K562 (cell line): ENCODE data around the gene CACNA1C. TPM values are rescaled to one million over a fixed set of nuclear protein-coding genes. Genes with fewer than 3 reads are reported as not detected.

Experiments
- ATAC-seq: fragments of 200-7000 bp; cut with Tn5 transposase; 3 replicates; pipeline ENCODE4 v1.9.1; 2020; ENCODE audit warnings: moderate library complexity
- BruUV-seq: library from RNA; stranded (reverse); fragments of 400-500 nt; replicated peaks from 2 replicates; lab custom pipeline; 2021; lab: Mats Ljungman, UMichigan
- CTCF ChIA-PET: fragments of 300-600 bp; formaldehyde crosslinking; extraction: SDS; loops from one replicate; lab custom pipeline; 2021; ENCODE audit warnings: low intra/inter-chr PET ratio; lab: Yijun Ruan, JAX
- POLR2A ChIA-PET: fragments of 300-600, 350-650 bp; sonication (Branson Sonifier 250); formaldehyde crosslinking; extraction: SDS; loops from one replicate; lab custom pipeline; 2021; ENCODE audit warnings: antibody characterized with exemption, inconsistent platforms; lab: Yijun Ruan, JAX
- DNase-seq, 4 experiments: peaks; one replicate each; pipeline versions ENCODE4 v3.0.0 to v3.0.0-alpha.2; 2011 to 2018; ENCODE audit warnings: low spot score in 3 of 4, mixed read lengths in 3 of 4; ENCODE audit errors: extremely low read depth in 1 of 4
- FAIRE-seq: peaks from 2 replicates; lab custom pipeline; 2011; peaks lifted over from hg19 to GRCh38; lab: Jason Lieb, UNC
- H2AFZ ChIP-seq: 2 replicates; pipeline ENCODE4 v1.6.0; 2011; ENCODE audit warnings: low read depth, low read length, control low read depth, inconsistent platforms
- H3K27ac ChIP-seq: fragments of 200-600 bp; 3 replicates; pipeline ENCODE4 v1.8.0; 2011; ENCODE audit warnings: low read depth, mild to moderate bottlenecking, control low read depth, inconsistent platforms, low read length, moderate library complexity, mixed read lengths; ENCODE audit errors: extremely low read depth
- H3K27me3 ChIP-seq, 2 experiments: fragments of 300-600 bp in 1 of 2; 2 replicates in 1 of 2; 3 replicates in 1 of 2; pipeline versions ENCODE4 v1.6.0 to v1.8.0; 2011; ENCODE audit warnings: inconsistent platforms in 2 of 2, low read length in 2 of 2, mild to moderate bottlenecking in 1 of 2, mixed read lengths in 1 of 2, moderate library complexity in 1 of 2; ENCODE audit not compliant: control insufficient read depth in 2 of 2, insufficient read depth in 2 of 2
- H3K36me3 ChIP-seq: fragments of 300-600 bp; 3 replicates; pipeline ENCODE4 v1.8.0; 2011; ENCODE audit warnings: mild to moderate bottlenecking, low read length, inconsistent platforms; ENCODE audit not compliant: control insufficient read depth, insufficient read depth
- H3K4me1 ChIP-seq, 2 experiments: fragments of 200-600 bp in 1 of 2; replicated peaks in 1 of 2; 2 replicates in 1 of 2; 3 replicates in 1 of 2; pipeline versions ENCODE4 v1.5.1 to v1.8.0; 2011; ENCODE audit warnings: inconsistent platforms in 2 of 2, low read length in 2 of 2, mild to moderate bottlenecking in 1 of 2, mixed read lengths in 1 of 2, moderate library complexity in 1 of 2; ENCODE audit not compliant: control insufficient read depth in 2 of 2, insufficient read depth in 2 of 2
- H3K4me2 ChIP-seq: 2 replicates; pipeline ENCODE4 v1.6.1; 2011; ENCODE audit warnings: low read length, control low read depth, inconsistent platforms, mixed read lengths; ENCODE audit not compliant: insufficient read depth
- H3K4me3 ChIP-seq: fragments of 200-600 bp; sonication (generic), shearing (Covaris generic); 2 replicates; pipeline ENCODE4 v1.5.1; 2016; ENCODE audit warnings: control low read depth, inconsistent platforms
- H3K79me2 ChIP-seq: fragments of 200-600 bp; 3 replicates; pipeline ENCODE4 v1.8.0; 2011; ENCODE audit warnings: low read length, inconsistent platforms; ENCODE audit not compliant: control insufficient read depth, insufficient read depth
- H3K9ac ChIP-seq, 2 experiments: 2 replicates each; pipeline versions ENCODE4 v1.6.0 to v1.6.1; 2011; ENCODE audit warnings: low read depth in 2 of 2, low read length in 2 of 2, control low read depth in 1 of 2, inconsistent platforms in 1 of 2, mild to moderate bottlenecking in 1 of 2, mixed read lengths in 1 of 2; ENCODE audit not compliant: insufficient read depth in 1 of 2
- H3K9me1 ChIP-seq: one replicate; pipeline ENCODE4 v1.6.0; 2011; ENCODE audit warnings: inconsistent platforms, mild to moderate bottlenecking, low read length, moderate library complexity; ENCODE audit not compliant: control insufficient read depth, insufficient read depth
- H3K9me3 ChIP-seq: replicated peaks from 2 replicates; pipeline ENCODE4 v1.5.1; 2011; ENCODE audit warnings: low read depth, low read length, inconsistent platforms; ENCODE audit not compliant: control insufficient read depth, insufficient read depth
- H4K20me1 ChIP-seq: replicated peaks from 2 replicates; pipeline ENCODE4 v1.6.1; 2011; ENCODE audit warnings: low read length, inconsistent platforms, mixed read lengths; ENCODE audit not compliant: control insufficient read depth, insufficient read depth
- BRF1 ChIP-seq: IDR thresholded peaks from 3 replicates; pipeline ENCODE4 v1.6.1; 2011; ENCODE audit warnings: borderline replicate concordance, mild to moderate bottlenecking; ENCODE audit not compliant: insufficient read length; ENCODE audit errors: extremely low read depth
- CTBP1 ChIP-seq: fragments of 450-650 bp; IDR thresholded peaks from 2 replicates; pipeline ENCODE4 v1.6.1; 2016; ENCODE audit warnings: borderline replicate concordance
- EP400 ChIP-seq: fragments of 450-650 bp; IDR thresholded peaks from 2 replicates; pipeline ENCODE4 v1.6.1; 2017; ENCODE audit warnings: antibody characterized with exemption, mild to moderate bottlenecking, moderate library complexity
- EWSR1 ChIP-seq: fragments of 450-650 bp; IDR thresholded peaks from 2 replicates; pipeline ENCODE4 v1.6.1; 2018; ENCODE audit warnings: borderline replicate concordance, mild to moderate bottlenecking, low read depth, moderate library complexity; ENCODE audit not compliant: partially characterized antibody
- FOS ChIP-seq: IDR thresholded peaks from 3 replicates; pipeline ENCODE4 v1.6.1; 2011; ENCODE audit not compliant: insufficient read length; ENCODE audit errors: extremely low read depth
- GABPA ChIP-seq: fragments of 200-800 bp; sonication (Bioruptor generic); conservative IDR thresholded peaks from 2 replicates; pipeline ENCODE4 v1.6.1; 2016; ENCODE audit warnings: low read depth, missing genetic modification characterization, missing compliant biosample characterization
- MYC ChIP-seq, 2 experiments: fragments of 250-450 bp in 1 of 2; sonication (Bioruptor Pico) in 1 of 2; IDR thresholded peaks; 2 replicates each; pipeline versions ENCODE4 v1.5.1 to v1.6.1; 2012 to 2021; ENCODE audit warnings: low read depth in 2 of 2, borderline replicate concordance in 1 of 2, improper control_type of control experiment in 1 of 2, low read length in 1 of 2, mild to moderate bottlenecking in 1 of 2, moderate library complexity in 1 of 2
- NR1H2 ChIP-seq: sonication (generic); formaldehyde crosslinking; IDR thresholded peaks from 2 replicates; pipeline ENCODE4 v1.4.0; 2020; ENCODE audit warnings: mild to moderate bottlenecking, missing genetic modification reagents
- NR3C1 ChIP-seq: sonication (generic); formaldehyde crosslinking; IDR thresholded peaks from 2 replicates; pipeline ENCODE4 v1.8.1; 2022; ENCODE audit warnings: missing genetic modification reagents
- SMAD4 ChIP-seq: fragments of 250-450 bp; sonication (Bioruptor Pico); conservative IDR thresholded peaks from 2 replicates; pipeline ENCODE4 v1.8.0; 2021; ENCODE audit warnings: inconsistent platforms, mild to moderate bottlenecking, moderate library complexity
- SMARCC2 ChIP-seq: fragments of 450-650 bp; IDR thresholded peaks from 2 replicates; pipeline ENCODE4 v1.6.1; 2017; ENCODE audit warnings: antibody characterized with exemption, moderate library complexity, mild to moderate bottlenecking, low read depth
- SP1 ChIP-seq: sonication (generic); formaldehyde crosslinking; IDR thresholded peaks from 2 replicates; pipeline ENCODE4 v1.8.1; 2022; ENCODE audit warnings: mild to moderate bottlenecking, missing genetic modification reagents
- STAT5B ChIP-seq: fragments of 250-450 bp; sonication (Bioruptor Pico); IDR thresholded peaks from 2 replicates; pipeline ENCODE4 v1.8.0; 2021; ENCODE audit warnings: mild to moderate bottlenecking, inconsistent platforms
- TGIF2 ChIP-seq: sonication (generic); formaldehyde crosslinking; IDR thresholded peaks from 2 replicates; pipeline ENCODE4 v1.8.1; 2022; ENCODE audit warnings: mild to moderate bottlenecking, missing genetic modification reagents, moderate library complexity
- U2AF1 ChIP-seq: fragments of 200-400 bp; formaldehyde crosslinking; optimal IDR thresholded peaks from 2 replicates; pipeline ENCODE3; 2017; ENCODE audit warnings: mild to moderate bottlenecking, low read depth, low read length, moderate library complexity
- XRCC3 ChIP-seq: fragments of 450-650 bp; IDR thresholded peaks from 2 replicates; pipeline ENCODE4 v1.6.1; 2017; ENCODE audit warnings: mild to moderate bottlenecking, moderate library complexity
- ZNF354B ChIP-seq: fragments of 250-450 bp; sonication (Bioruptor Pico); IDR thresholded peaks from 2 replicates; pipeline ENCODE4 v1.4.0; 2020
- WGBS: fragments of 100-300 bp; shearing (Covaris generic); methylation state at CpG from one replicate; pipeline ENCODE4 v1.1.6; 2016; ENCODE audit warnings: low coverage, mixed read lengths; ENCODE audit not compliant: insufficient coverage; ENCODE audit errors: missing lambda C conversion rate; 5-methylcytosine and 5-hydroxymethylcytosine counted together
- in situ Hi-C: fragments of 300-500 bp; cut with MboI; formaldehyde crosslinking; loops from 4 replicates; pipeline ENCODE4 v1.15.0; 2018; ENCODE audit warnings: inconsistent platforms, mixed read lengths
- intact Hi-C: fragments of 100-400 bp; cut with micrococcal nuclease; formaldehyde crosslinking; loops from 2 replicates; pipeline ENCODE4 v1.14.2; 2022
- polyA plus RNA-seq, 8 experiments: library from polyadenylated mRNA; depleted of rRNA in 4 of 8; stranded (reverse) in 5 of 8; unstranded in 3 of 8; fragments of >200 nt; fragmentation: Nextera tagmentation in 2 of 8; fragmentation: Illumina TruSeq in 1 of 8; extraction: Ambion mirVana in 2 of 8; extraction: Trizol in 1 of 8; gene quantifications; 2 replicates each; pipeline versions ENCODE4 v1.2.1 to v1.2.3, GENCODE V29; 2011 to 2014; ENCODE audit warnings: inconsistent platforms in 1 of 8, missing spikeins in 1 of 8
- total RNA-seq, 7 experiments: library from RNA; depleted of rRNA in 6 of 7; stranded (reverse); fragments of >200 nt in 6 of 7; fragmentation: Illumina TruSeq in 2 of 7; extraction: Trizol in 2 of 7; gene quantifications; 2 replicates each; pipeline versions ENCODE4 v1.2.1 to v1.2.3, GENCODE V29; 2011 to 2021; ENCODE audit warnings: low replicate concordance in 1 of 7
- TF ChIP-seq, protein P1 (sequence below): fragments of 250-450 bp; sonication (Bioruptor Pico); IDR thresholded peaks from 2 replicates; pipeline ENCODE4 v1.5.0; 2021; ENCODE audit warnings: mild to moderate bottlenecking, borderline replicate concordance

The CACNA1C gene
- total and polyA plus RNA-seq, 9 of the 15 experiments (the other 6 are each of a cell fraction or from before 2014, with no cell fraction given) = not detected

DNA sequence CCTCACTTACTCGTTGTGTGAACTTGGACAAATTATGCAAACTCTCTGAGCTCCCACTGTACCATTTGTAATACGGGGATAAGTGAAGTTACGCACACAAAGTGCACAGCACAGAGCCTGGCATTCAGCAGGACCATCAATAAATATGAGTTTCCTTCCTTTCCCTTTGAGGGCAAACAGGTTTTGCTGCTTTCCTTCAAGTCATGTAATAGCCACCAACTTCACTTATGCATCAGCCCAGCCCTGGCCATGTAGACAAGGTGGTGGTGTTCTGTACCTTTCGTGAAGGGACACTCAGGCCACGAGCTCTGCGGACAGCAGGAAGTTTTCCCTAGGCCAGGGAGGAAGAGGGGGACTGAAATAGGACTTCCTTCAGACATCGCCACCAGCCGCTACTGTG, 272.7 kb downstream of the CACNA1C start:
- Histone ChIP-seq H3K79me2 (no peaks in the 10 kb centered on the region), H3K9me1 (no peaks in the 10 kb centered on the region), H4K20me1 (no peaks in the 10 kb centered on the region), H3K27me3 (peaks cover 0 to 18% of the 10 kb centered on the region in 2 experiments; a peak in 2 of 5 replicates), H3K9ac (no peak overlapping the region), H3K4me3 (no peak overlapping the region), H3K4me1 (no peaks in the 10 kb centered on the region), H2AFZ (no peak overlapping the region), H3K36me3 (no peaks in the 10 kb centered on the region), H3K4me2 (no peak overlapping the region), H3K9me3 (no peaks in the 10 kb centered on the region), H3K27ac (no peak overlapping the region)
- 4% methylated on average over 7 of the region's 8 CpGs for WGBS
- ChIA-PET POLR2A (interaction anchor here (0.6 kb wide), 1 partner anchor 20 kb away, joined by 3 read pairs; no protein-coding TSS in a partner anchor), CTCF (no interaction called here)
- DNase-seq (no peak), ATAC-seq (no peak), FAIRE-seq (no peak)
- intact Hi-C loops = no loop called here
- in situ Hi-C loops = no loop called here
- BruUV-seq = no TSS peak
- TF ChIP-seq SP1 (CRISPR knock-in tag) (no peak), NR3C1 (CRISPR knock-in tag) (no peak), BRF1 (no peak), STAT5B (CRISPR knock-in tag) (no peak), EWSR1 (no peak), U2AF1 (no peak), CTBP1 (no peak), MYC (IDR thresholded peaks at IDR 0.05; ENCODE audit: low read depth, low read length) (no peak), MYC (CRISPR knock-in tag; IDR thresholded peaks at IDR 0.05; ENCODE audit: borderline replicate concordance, low read depth) (no peak), NR1H2 (CRISPR knock-in tag) (no peak), GABPA (tag) (no peak), TGIF2 (CRISPR knock-in tag) (no peak), SMAD4 (CRISPR knock-in tag) (no peak), XRCC3 (no peak), FOS (no peak), ZNF354B (CRISPR knock-in tag) (no peak), SMARCC2 (no peak), EP400 (no peak)
- TF ChIP-seq, protein P1, sequence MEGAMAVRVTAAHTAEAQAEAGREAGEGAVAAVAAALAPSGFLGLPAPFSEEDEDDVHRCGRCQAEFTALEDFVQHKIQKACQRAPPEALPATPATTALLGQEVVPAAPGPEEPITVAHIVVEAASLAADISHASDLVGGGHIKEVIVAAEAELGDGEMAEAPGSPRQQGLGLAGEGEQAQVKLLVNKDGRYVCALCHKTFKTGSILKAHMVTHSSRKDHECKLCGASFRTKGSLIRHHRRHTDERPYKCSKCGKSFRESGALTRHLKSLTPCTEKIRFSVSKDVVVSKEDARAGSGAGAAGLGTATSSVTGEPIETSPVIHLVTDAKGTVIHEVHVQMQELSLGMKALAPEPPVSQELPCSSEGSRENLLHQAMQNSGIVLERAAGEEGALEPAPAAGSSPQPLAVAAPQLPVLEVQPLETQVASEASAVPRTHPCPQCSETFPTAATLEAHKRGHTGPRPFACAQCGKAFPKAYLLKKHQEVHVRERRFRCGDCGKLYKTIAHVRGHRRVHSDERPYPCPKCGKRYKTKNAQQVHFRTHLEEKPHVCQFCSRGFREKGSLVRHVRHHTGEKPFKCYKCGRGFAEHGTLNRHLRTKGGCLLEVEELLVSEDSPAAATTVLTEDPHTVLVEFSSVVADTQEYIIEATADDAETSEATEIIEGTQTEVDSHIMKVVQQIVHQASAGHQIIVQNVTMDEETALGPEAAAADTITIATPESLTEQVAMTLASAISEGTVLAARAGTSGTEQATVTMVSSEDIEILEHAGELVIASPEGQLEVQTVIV (CRISPR knock-in tag) = no peak
